Mucosa of descending colon (tissue), 3 donors: ENCODE data around the gene RPL14. TPM values are rescaled to one million over a fixed set of nuclear protein-coding genes. Genes with fewer than 3 reads are reported as not detected.
"Not testable (repeated sequence)": the region's sequence is repeated elsewhere in the genome, so short reads cannot be mapped to it uniquely, and the experiment has no call there.

ENCODE experiments used
- ATAC-seq: fragments of 200-7000 bp; cut with Tn5 transposase; one replicate; pipeline ENCODE4 v1.9.1; 2020; ENCODE audit warnings: mild to moderate bottlenecking, moderate library complexity
- DNase-seq, 3 donors: peaks; one replicate each; pipeline ENCODE4 v3.0.0-alpha.2; 2020
- H3K36me3 ChIP-seq: fragments of 200-600 bp; one replicate; pipeline ENCODE4 v1.8.0; 2021; ENCODE audit warnings: low read depth, mild to moderate bottlenecking
- H3K4me1 ChIP-seq: fragments of 200-600 bp; one replicate; pipeline ENCODE4 v1.8.0; 2021; ENCODE audit warnings: low read depth, mild to moderate bottlenecking
- H3K4me3 ChIP-seq: fragments of 200-600 bp; one replicate; pipeline ENCODE4 v1.8.0; 2021; ENCODE audit warnings: mild to moderate bottlenecking
- H3K9me3 ChIP-seq: fragments of 200-600 bp; one replicate; pipeline ENCODE4 v1.8.0; 2021; ENCODE audit warnings: mild to moderate bottlenecking
- CTCF ChIP-seq: fragments of 200-600 bp; IDR thresholded peaks from one replicate; pipeline ENCODE4 v1.8.0; 2022; ENCODE audit warnings: antibody characterized with exemption, mild to moderate bottlenecking
- intact Hi-C, 2 donors: fragments of 100-400 bp; cut with DNase I in 1 of 2; cut with micrococcal nuclease in 1 of 2; formaldehyde crosslinking; loops; one replicate each; pipeline versions ENCODE4 v1.11.0 to v1.11.1; 2022; cut with DNase I, micrococcal nuclease
- total RNA-seq, 3 donors: library from RNA; stranded (reverse); fragmentation: NEBNext Ultra II Directional in 2 of 3; extraction: Animal tissue kit (Norgen Biotek cat#: 25700) in 2 of 3; gene quantifications; one replicate each; pipeline versions ENCODE4 v1.2.1 to v1.2.4, GENCODE V29; 2021 to 2023
- donor health status: DM: no; HTN: no; CAD: no; lungs with moderate emphysema.
- donor health status: DM: no; HTN: no; CAD: no.
- donor health status: DM: no; HTN: yes; CAD: no.

Gene RPL14
- total RNA-seq, 3 donors from 2014 or later = 1,286 to 1,516 (median 1,490) TPM

GRCh38 chr3:40455328-40455727 lies 1.8 kb upstream of the RPL14 start:
- intact Hi-C loops = no loop called here

DNA sequence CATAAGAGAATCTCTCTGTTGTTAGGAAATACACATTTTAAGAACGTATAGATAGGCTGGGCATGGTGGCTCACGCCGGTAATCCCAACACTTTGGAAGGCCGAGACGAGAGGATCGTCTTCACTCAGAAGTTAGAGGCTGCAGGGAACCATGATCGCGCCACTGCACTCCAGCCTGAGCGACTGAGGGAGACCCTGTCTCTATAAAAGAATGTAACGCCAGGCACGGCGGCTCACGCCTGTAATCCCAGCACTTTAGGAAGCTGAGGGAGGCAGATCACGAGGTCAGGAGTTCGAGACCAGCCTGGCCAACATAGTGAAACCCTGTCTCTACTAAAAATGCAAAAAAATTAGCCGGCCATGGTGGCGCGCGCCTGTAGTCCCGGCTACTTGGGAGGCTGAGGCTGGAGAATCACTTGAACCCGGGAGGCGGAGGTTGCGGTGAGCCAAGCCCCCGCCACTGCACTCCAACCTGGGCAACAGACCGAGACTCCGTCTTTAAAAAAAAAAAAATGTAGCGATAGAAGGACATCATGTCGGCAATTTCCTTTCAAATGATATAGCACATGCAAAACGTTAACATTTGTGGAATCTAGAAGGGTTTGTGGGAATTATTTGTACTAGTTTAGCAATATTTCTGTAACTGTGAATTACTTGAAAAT lies 730 bp upstream of the RPL14 start:
- Histone ChIP-seq H3K9me3 (no peaks in the 10 kb centered on the region), H3K4me1 (peaks cover 38% of the 10 kb centered on the region), H3K4me3 (peak overlapping the region; percentile 49), H3K36me3 (peaks cover 17% of the 10 kb centered on the region)
- intact Hi-C loops = no loop called here
- ATAC-seq (no peak), DNase-seq (peak in 2 of 3 donors; percentile 16 to 38)
- no peak for TF ChIP-seq CTCF

More at GRCh38 chr3:40455328-40455727, 1.8 kb upstream of the RPL14 start:
- Histone ChIP-seq H3K4me3 (no peak overlapping the region), H3K36me3 (peaks cover 8% of the 10 kb centered on the region), H3K9me3 (no peaks in the 10 kb centered on the region), H3K4me1 (peaks cover 38% of the 10 kb centered on the region)
- ATAC-seq (no peak), DNase-seq (no peak)
- TF ChIP-seq CTCF = no peak

DNA sequence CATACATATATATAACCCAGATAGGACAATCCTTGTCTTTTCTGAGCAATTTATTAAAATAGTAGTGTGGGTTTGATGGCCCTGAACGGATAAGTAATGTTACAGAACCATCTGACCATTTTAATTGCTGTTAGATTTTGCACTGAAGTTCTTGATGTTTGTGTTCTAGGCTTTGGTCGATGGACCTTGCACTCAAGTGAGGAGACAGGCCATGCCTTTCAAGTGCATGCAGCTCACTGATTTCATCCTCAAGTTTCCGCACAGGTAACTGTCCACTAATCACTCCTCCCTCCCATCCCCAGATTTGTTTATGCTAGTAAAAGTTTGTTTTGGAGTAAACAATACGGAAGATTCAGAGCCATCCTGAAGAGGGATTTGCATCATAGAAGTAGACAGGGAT lies 1.3 kb downstream of the RPL14 start:
- DNase-seq = no peak
- TF ChIP-seq CTCF = no peak
- intact Hi-C loops = no loop called here
- no peak for ATAC-seq
- no peaks in the 10 kb centered on the region for H3K9me3 ChIP-seq
- peaks cover 32% of the 10 kb centered on the region for H3K4me1 ChIP-seq
- H3K36me3 ChIP-seq = peaks cover 28% of the 10 kb centered on the region
- H3K4me3 ChIP-seq = no peak overlapping the region

- ATAC-seq, DNase-seq, intact Hi-C loops, H3K9me3 ChIP-seq, H3K4me3 ChIP-seq: not testable (repeated sequence)
- peaks cover 24% of the 10 kb centered on the region for H3K4me1 ChIP-seq
- peaks cover 28% of the 10 kb centered on the region for H3K36me3 ChIP-seq
Observed at GRCh38 chr3:40460481-40460880, 3.3 kb downstream of the RPL14 start.

DNA sequence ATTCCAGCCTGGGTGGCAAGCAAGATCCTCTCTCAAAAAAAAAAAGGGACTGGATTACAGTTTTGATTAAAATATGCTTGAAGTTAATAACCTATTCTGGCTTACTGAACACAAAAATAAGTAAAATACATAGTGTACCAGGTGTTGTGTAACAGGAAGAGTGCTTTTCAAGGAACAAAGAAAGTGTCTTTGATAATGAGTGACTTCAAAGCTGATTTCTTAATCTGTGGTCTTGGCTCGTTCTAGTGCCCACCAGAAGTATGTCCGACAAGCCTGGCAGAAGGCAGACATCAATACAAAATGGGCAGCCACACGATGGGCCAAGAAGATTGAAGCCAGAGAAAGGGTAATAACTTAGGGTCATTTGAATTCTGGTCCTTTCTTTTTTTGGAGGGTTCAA lies 4.0 kb downstream of the RPL14 start:
- peaks cover 28% of the 10 kb centered on the region for H3K36me3 ChIP-seq
- no peak for TF ChIP-seq CTCF
- DNase-seq (no peak), ATAC-seq (no peak)
- no peaks in the 10 kb centered on the region for H3K9me3 ChIP-seq
- no peak overlapping the region for H3K4me3 ChIP-seq
- H3K4me1 ChIP-seq = peaks cover 24% of the 10 kb centered on the region
- intact Hi-C loops = no loop called here

DNA sequence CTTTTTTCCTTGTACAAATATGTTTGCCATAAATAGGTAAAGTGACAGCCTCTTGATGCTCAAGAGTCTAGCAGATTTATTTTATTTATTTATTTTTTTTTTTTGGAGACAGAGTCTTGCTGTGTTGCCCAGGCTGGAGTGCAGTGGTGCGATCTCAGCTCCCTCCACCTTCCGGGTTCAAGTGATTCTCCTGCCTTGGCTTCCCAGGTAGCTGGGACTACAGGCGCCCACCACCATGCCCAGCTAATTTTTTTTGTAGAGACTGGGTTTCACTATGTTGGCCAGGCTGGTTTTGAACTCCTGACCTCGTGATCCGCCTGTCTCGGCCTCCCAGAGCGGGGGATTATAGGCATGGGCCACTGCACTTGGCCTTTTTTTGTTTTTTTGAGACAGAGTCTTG lies 5.7 kb downstream of the RPL14 start:
- H3K9me3 ChIP-seq, ATAC-seq, H3K4me3 ChIP-seq, intact Hi-C loops, DNase-seq: not testable (repeated sequence)
- H3K4me1 ChIP-seq = peaks cover 18% of the 10 kb centered on the region
- H3K36me3 ChIP-seq = peaks cover 28% of the 10 kb centered on the region

- Histone ChIP-seq H3K4me1 (peaks cover 11% of the 10 kb centered on the region), H3K9me3 (no peaks in the 10 kb centered on the region), H3K4me3 (no peak overlapping the region), H3K36me3 (peaks cover 27% of the 10 kb centered on the region)
- DNase-seq = no peak
- ATAC-seq = no peak
- TF ChIP-seq CTCF = no peak
- intact Hi-C loops = no loop called here
Observed at GRCh38 chr3:40463579-40463978, 6.4 kb downstream of the RPL14 start.
